GM20431 (cell line): Measurements from ENCODE around the gene FXYD7.

ENCODE experiments used
- in situ Hi-C: fragments of 300-500 bp; cut with MseI, MboI; formaldehyde crosslinking; loops from one replicate; pipeline ENCODE4 v1.15.0; 2020; ENCODE audit warnings: low sequenced_read_pairs; ENCODE audit not compliant: unreplicated experiment

FXYD7 gene

GRCh38 chr19:35160629-35161433 is 17.8 kb downstream of the FXYD7 start:
- in situ Hi-C loops: no loop called here

- in situ Hi-C loops: no loop called here
Observed at GRCh38 chr19:35161434-35161743, 18.3 kb downstream of the FXYD7 start.

GRCh38 chr19:35162471-35163326 is 19.6 kb downstream of the FXYD7 start:
- in situ Hi-C loops: no loop called here

- in situ Hi-C loops: no loop called here
Observed at GRCh38 chr19:35164418-35164817, 21.4 kb downstream of the FXYD7 start.

GRCh38 chr19:35165200-35166058 is 22.4 kb downstream of the FXYD7 start:
- in situ Hi-C loops: no loop called here

GRCh38 chr19:35166100-35167063 is 23.3 kb downstream of the FXYD7 start:
- in situ Hi-C loops: no loop called here

- in situ Hi-C loops: no loop called here
Observed at GRCh38 chr19:35167251-35168119, 24.4 kb downstream of the FXYD7 start.

GRCh38 chr19:35168196-35168595 is 25.1 kb downstream of the FXYD7 start:
- in situ Hi-C loops: no loop called here

GRCh38 chr19:35169221-35169995 is 26.4 kb downstream of the FXYD7 start:
- in situ Hi-C loops: no loop called here

- in situ Hi-C loops: no loop called here
Observed at GRCh38 chr19:35170359-35171061, 27.5 kb downstream of the FXYD7 start.

GRCh38 chr19:35171730-35172129 is 28.7 kb downstream of the FXYD7 start:
- in situ Hi-C loops: no loop called here

GRCh38 chr19:35174226-35174625 is 31.2 kb downstream of the FXYD7 start:
- in situ Hi-C loops: no loop called here

GRCh38 chr19:35176181-35176570 is 33.1 kb downstream of the FXYD7 start:
- in situ Hi-C loops: no loop called here

GRCh38 chr19:35177377-35178274 is 34.6 kb downstream of the FXYD7 start:
- in situ Hi-C loops: no loop called here

GRCh38 chr19:35178701-35179100 is 35.6 kb downstream of the FXYD7 start:
- in situ Hi-C loops: no loop called here

GRCh38 chr19:35179830-35180229 is 36.8 kb downstream of the FXYD7 start:
- in situ Hi-C loops: no loop called here
